NB4 (cell line): ENCODE results near the gene ATP6AP2.
"Not testable (repeated sequence)": the region's sequence is repeated elsewhere in the genome, so short reads cannot be mapped to it uniquely, and the experiment has no call there.

Experiments used
- DNase-seq: peaks from one replicate; pipeline ENCODE4 v3.0.0; 2010; ENCODE audit warnings: low read depth
- H3K4me3 ChIP-seq: one replicate; pipeline ENCODE4 v1.5.1; 2011; ENCODE audit warnings: mild to moderate bottlenecking, low read depth, low read length, moderate library complexity
- CTCF ChIP-seq: IDR thresholded peaks from one replicate; pipeline ENCODE4 v1.5.1; 2012; ENCODE audit warnings: low read depth, low read length
- MAX ChIP-seq: IDR thresholded peaks from 2 replicates; pipeline ENCODE4 v1.6.1; 2011; ENCODE audit warnings: low read depth, low read length
- MYC ChIP-seq: IDR thresholded peaks from 2 replicates; pipeline ENCODE4 v1.6.1; 2011; ENCODE audit warnings: low read depth, low read length
- POLR2A ChIP-seq: IDR thresholded peaks from 2 replicates; pipeline ENCODE4 v1.6.1; 2011; ENCODE audit warnings: mild to moderate bottlenecking; ENCODE audit not compliant: insufficient read length; ENCODE audit errors: extremely low read depth

Gene ATP6AP2

GRCh38 chrX:40581336-40581920 lies 658 bp downstream of the ATP6AP2 start:
- H3K4me3 ChIP-seq, result peak overlapping the region; percentile 78
- TF ChIP-seq MAX (no peak), POLR2A (no peak), CTCF (no peak), MYC (no peak)
- DNase-seq, result peak; percentile 6

GRCh38 chrX:40582178-40582577 lies 1.4 kb downstream of the ATP6AP2 start:
- not testable (repeated sequence) for H3K4me3 ChIP-seq, DNase-seq

- no peak overlapping the region for H3K4me3 ChIP-seq
- TF ChIP-seq MAX, result no peak
- no peak for TF ChIP-seq POLR2A
- no peak for TF ChIP-seq CTCF
- TF ChIP-seq MYC, result no peak
- no peak for DNase-seq
Observed at GRCh38 chrX:40582811-40583210, 2.0 kb downstream of the ATP6AP2 start.

GRCh38 chrX:40587623-40588022 lies 6.9 kb downstream of the ATP6AP2 start:
- not testable (repeated sequence) for DNase-seq, H3K4me3 ChIP-seq

- H3K4me3 ChIP-seq, DNase-seq: not testable (repeated sequence)
Observed at GRCh38 chrX:40589616-40590321, 9.0 kb downstream of the ATP6AP2 start.

- TF ChIP-seq CTCF, result no peak
- no peak for TF ChIP-seq MYC
- TF ChIP-seq POLR2A, result no peak
- TF ChIP-seq MAX, result no peak
- no peak overlapping the region for H3K4me3 ChIP-seq
- DNase-seq, result no peak
Observed at GRCh38 chrX:40603446-40603845, 22.7 kb downstream of the ATP6AP2 start.

- no peak overlapping the region for H3K4me3 ChIP-seq
- DNase-seq, result no peak
- no peak for TF ChIP-seq MAX
- no peak for TF ChIP-seq POLR2A
- no peak for TF ChIP-seq MYC
- no peak for TF ChIP-seq CTCF
Observed at GRCh38 chrX:40607381-40607780, 26.6 kb downstream of the ATP6AP2 start.
